Gastroesophageal sphincter (tissue), 4 donors: ENCODE results near the gene THSD4. TPM values are rescaled to one million over a fixed set of nuclear protein-coding genes. Genes with fewer than 3 reads are reported as not detected.

Experiments
- ATAC-seq: fragments of 150-250 bp; one replicate; pipeline ENCODE4 v1.9.1; 2016; ENCODE audit warnings: mild to moderate bottlenecking, moderate library complexity
- H3K27ac ChIP-seq, 4 donors: fragments of 200-600 bp; sonication (generic) in 3 of 4; 1 replicate in 3 of 4; 2 replicates in 1 of 4; pipeline ENCODE4 v1.5.1; 2016 to 2019
- H3K27me3 ChIP-seq: fragments of 200-600 bp; sonication (generic); one replicate; pipeline ENCODE4 v1.5.1; 2019
- H3K36me3 ChIP-seq, 2 donors: fragments of 200-600 bp; sonication (generic); one replicate each; pipeline ENCODE4 v1.5.1; 2019; ENCODE audit warnings: control low read depth in 1 of 2
- H3K4me1 ChIP-seq, 3 donors: fragments of 200-600 bp; sonication (generic); 1 replicate in 2 of 3; 2 replicates in 1 of 3; pipeline ENCODE4 v1.5.1; 2016 to 2019; ENCODE audit warnings: control low read depth in 2 of 3
- H3K4me3 ChIP-seq, 2 donors: fragments of 200-600 bp; sonication (generic); one replicate each; pipeline ENCODE4 v1.5.1; 2019; ENCODE audit warnings: mild to moderate bottlenecking in 1 of 2, moderate library complexity in 1 of 2
- H3K9me3 ChIP-seq, 3 donors: fragments of 200-600 bp; sonication (generic); one replicate each; pipeline ENCODE4 v1.5.1; 2017 to 2019; ENCODE audit warnings: control low read depth in 2 of 3
- CTCF ChIP-seq, 4 experiments: fragments of 200-600 bp in 2 of 4; fragments of 450-650 bp in 2 of 4; sonication (generic) in 1 of 4; IDR thresholded peaks; one replicate each; pipeline ENCODE4 v1.5.1; 2017 to 2019; ENCODE audit warnings: antibody characterized with exemption in 4 of 4, mild to moderate bottlenecking in 2 of 4, moderate library complexity in 2 of 4
- EP300 ChIP-seq: sonication (generic); formaldehyde crosslinking; IDR thresholded peaks from one replicate; pipeline ENCODE4 v1.6.1; 2017; ENCODE audit warnings: antibody characterized with exemption, mild to moderate bottlenecking
- POLR2A ChIP-seq, 2 donors: fragments of 450-650 bp; IDR thresholded peaks; one replicate each; pipeline ENCODE4 v1.6.1; 2017; ENCODE audit warnings: antibody characterized with exemption in 2 of 2, mild to moderate bottlenecking in 2 of 2, moderate library complexity in 1 of 2
- POLR2AphosphoS5 ChIP-seq: sonication (generic); formaldehyde crosslinking; IDR thresholded peaks from one replicate; pipeline ENCODE4 v1.6.1; 2017; ENCODE audit warnings: antibody characterized with exemption
- WGBS, 2 donors: methylation state at CpG; one replicate each; pipeline ENCODE4 v1.1.5; 2018; ENCODE audit warnings: low coverage in 1 of 2; 5-methylcytosine and 5-hydroxymethylcytosine counted together
- total RNA-seq, 4 donors: library from RNA; depleted of rRNA; stranded (reverse); fragments of >200 nt; gene quantifications; one replicate each; pipeline ENCODE4 v1.1.0, GENCODE V29; 2016

THSD4 gene
- total RNA-seq, 4 donors from 2014 or later: 4.6 to 28.5 (median 17.6) TPM

GRCh38 chr15:71780115-71780976 lies 665.1 kb downstream of the THSD4 start:
- Histone ChIP-seq H3K36me3 (peaks cover 0 to 5% of the 10 kb centered on the region in 2 donors), H3K4me3 (no peak overlapping the region), H3K27ac (no peak overlapping the region), H3K9me3 (no peaks in the 10 kb centered on the region), H3K27me3 (peaks cover 6% of the 10 kb centered on the region), H3K4me1 (peaks cover 0 to 8% (median 0%) of the 10 kb centered on the region in 3 donors)
- 26 to 29% methylated on average over 8 to 12 of the region's 13 CpGs for WGBS, 2 donors
- TF ChIP-seq POLR2A (IDR thresholded peaks at IDR 0.05) (no peak), POLR2AphosphoS5 (no peak), EP300 (no peak), CTCF (IDR thresholded peaks at IDR 0.05) (peak; percentile 43 to 66 (median 56))
- ATAC-seq: no peak

- H3K36me3 ChIP-seq: peaks cover 0 to 5% of the 10 kb centered on the region in 2 donors
- 85 to 93% methylated on average over 6 of the region's 9 CpGs for WGBS, 2 donors
- no peak for ATAC-seq
- TF ChIP-seq POLR2A (IDR thresholded peaks at IDR 0.05) (no peak), CTCF (IDR thresholded peaks at IDR 0.05) (no peak), EP300 (no peak), POLR2AphosphoS5 (no peak)
- H3K27ac ChIP-seq: no peak overlapping the region
- no peaks in the 10 kb centered on the region for H3K9me3 ChIP-seq
- H3K4me1 ChIP-seq: peaks cover 0 to 8% (median 0%) of the 10 kb centered on the region in 3 donors
- H3K27me3 ChIP-seq: peaks cover 6% of the 10 kb centered on the region
- H3K4me3 ChIP-seq: no peak overlapping the region
Observed at GRCh38 chr15:71781179-71781964, 666.1 kb downstream of the THSD4 start.

- H3K27me3 ChIP-seq: peaks cover 6% of the 10 kb centered on the region
- H3K36me3 ChIP-seq: peaks cover 0 to 5% of the 10 kb centered on the region in 2 donors
- no peak overlapping the region for H3K4me3 ChIP-seq
- no peak overlapping the region for H3K27ac ChIP-seq
- H3K9me3 ChIP-seq: no peaks in the 10 kb centered on the region
- TF ChIP-seq POLR2AphosphoS5 (no peak), EP300 (no peak), POLR2A (IDR thresholded peaks at IDR 0.05) (no peak)
- peaks cover 0 to 8% (median 0%) of the 10 kb centered on the region in 3 donors for H3K4me1 ChIP-seq
- WGBS, 2 donors: 56 to 60% methylated on average over 1 to 4 of the region's 8 CpGs
- no peak for ATAC-seq
Observed at GRCh38 chr15:71781965-71782265, 666.6 kb downstream of the THSD4 start.

- Histone ChIP-seq H3K4me3 (no peak overlapping the region), H3K4me1 (peaks cover 0 to 8% (median 0%) of the 10 kb centered on the region in 3 donors), H3K27me3 (peaks cover 6% of the 10 kb centered on the region), H3K36me3 (peaks cover 0 to under 1% of the 10 kb centered on the region in 2 donors), H3K27ac (no peak overlapping the region), H3K9me3 (no peaks in the 10 kb centered on the region)
- WGBS, 2 donors: 64 to 66% methylated on average over 4 to 9 of the region's 10 CpGs
- TF ChIP-seq POLR2AphosphoS5 (no peak), POLR2A (IDR thresholded peaks at IDR 0.05) (no peak), CTCF (IDR thresholded peaks at IDR 0.05) (no peak), EP300 (no peak)
- no peak for ATAC-seq
Observed at GRCh38 chr15:71782422-71783165, 667.3 kb downstream of the THSD4 start.

GRCh38 chr15:71784719-71785118 lies 669.4 kb downstream of the THSD4 start:
- no peak for ATAC-seq
- no peaks in the 10 kb centered on the region for H3K36me3 ChIP-seq
- no peak for TF ChIP-seq POLR2A (IDR thresholded peaks at IDR 0.05)
- TF ChIP-seq CTCF (IDR thresholded peaks at IDR 0.05): peak in 1 of 4 experiments; percentile 14
- no peak overlapping the region for H3K27ac ChIP-seq
- no peak overlapping the region for H3K4me3 ChIP-seq
- H3K27me3 ChIP-seq: peaks cover 6% of the 10 kb centered on the region
- WGBS, 2 donors: 60% methylated on average over 3 of the region's 6 CpGs; no CpG with 5 or more reads in 1 of the 2 donors
- H3K9me3 ChIP-seq: no peaks in the 10 kb centered on the region
- peaks cover 0 to 8% (median 0%) of the 10 kb centered on the region in 3 donors for H3K4me1 ChIP-seq
